ENCODE measurements around the gene NEU4.

DNA sequence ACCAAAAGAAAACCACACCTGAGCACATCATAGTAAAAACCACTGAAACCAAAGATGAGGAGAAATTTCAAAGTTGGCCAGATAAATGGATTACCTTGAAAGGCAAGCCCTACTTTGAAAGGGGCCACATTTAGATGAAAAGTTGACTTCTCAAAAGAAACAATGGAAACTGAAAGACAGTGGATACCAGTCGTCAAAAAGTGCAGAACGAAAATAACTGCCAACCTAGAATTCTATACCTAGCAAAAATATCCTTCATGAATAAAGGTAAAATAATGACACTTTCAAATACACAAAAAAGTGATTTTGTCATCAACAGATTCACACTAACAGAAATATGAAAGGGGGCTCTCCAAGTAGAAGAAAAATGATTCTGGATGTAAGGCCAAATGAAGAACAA, 18.4 kb downstream of the NEU4 start:
- no peak for TF ChIP-seq FOXP2 (optimal IDR thresholded peaks at IDR 0.05; ENCODE audit: control extremely low read depth, extremely low read length, insufficient read depth)
- no peak for TF ChIP-seq EZH2 (IDR thresholded peaks at IDR 0.05)
- no peak for TF ChIP-seq POLR2AphosphoS5 (IDR thresholded peaks at IDR 0.05; ENCODE audit: borderline replicate concordance, low read depth, low read length)

Data from SK-N-MC (cell line).